Measurements from ENCODE around the gene INKA2. TPM values are rescaled to one million over a fixed set of nuclear protein-coding genes. Genes with fewer than 3 reads are reported as not detected.

The INKA2 gene
- polyA plus RNA-seq, 1 experiment, result 2.7 TPM

- H3K9me3 ChIP-seq (ENCODE audit: control insufficient read depth, insufficient read depth, low read length), result no peaks in the 10 kb centered on the region
- TF ChIP-seq CTCF (IDR thresholded peaks at IDR 0.05; ENCODE audit: low read depth, low read length), result no peak
- CTCF ChIA-PET, result interaction anchor here (1.3 to 7.4 kb wide), 4 partner anchors 59 to 228 kb away, joined by 5 to 102 read pairs (median 45); no protein-coding TSS in a partner anchor
- POLR2A ChIA-PET, result no interaction called here
- no peak overlapping the region for H3K4me3 ChIP-seq (ENCODE audit: low read depth, low read length)
- H3K27me3 ChIP-seq (ENCODE audit: control insufficient read depth, insufficient read depth, low read length), result no peaks in the 10 kb centered on the region
- no peak for DNase-seq (ENCODE audit: low read depth, low spot score)
- no peak overlapping the region for H3K27ac ChIP-seq (ENCODE audit: low read depth, low read length)
Measured at GRCh38 chr1:111709986-111710385, 29.2 kb downstream of the INKA2 start.

- no peak overlapping the region for H3K4me3 ChIP-seq (ENCODE audit: low read depth, low read length)
- no peaks in the 10 kb centered on the region for H3K9me3 ChIP-seq (ENCODE audit: control insufficient read depth, insufficient read depth, low read length)
- DNase-seq (ENCODE audit: low read depth, low spot score), result no peak
- CTCF ChIA-PET, result interaction anchor here (0.6 to 2.4 kb wide), 4 partner anchors 39 to 226 kb away, joined by 3 to 10 read pairs (median 4); no protein-coding TSS in a partner anchor
- no peaks in the 10 kb centered on the region for H3K27me3 ChIP-seq (ENCODE audit: control insufficient read depth, insufficient read depth, low read length)
- POLR2A ChIA-PET, result no interaction called here
- no peak overlapping the region for H3K27ac ChIP-seq (ENCODE audit: low read depth, low read length)
- no peak for TF ChIP-seq CTCF (IDR thresholded peaks at IDR 0.05; ENCODE audit: low read depth, low read length)
Measured at GRCh38 chr1:111707906-111708305, 31.3 kb downstream of the INKA2 start.

- CTCF ChIA-PET, result interaction anchor here (0.7 to 2.4 kb wide), 5 partner anchors 9 to 225 kb away, joined by 3 to 10 read pairs (median 4); no protein-coding TSS in a partner anchor
- Histone ChIP-seq H3K9me3 (ENCODE audit: control insufficient read depth, insufficient read depth, low read length) (no peaks in the 10 kb centered on the region), H3K4me3 (ENCODE audit: low read depth, low read length) (no peak overlapping the region), H3K27ac (ENCODE audit: low read depth, low read length) (no peak overlapping the region), H3K27me3 (ENCODE audit: control insufficient read depth, insufficient read depth, low read length) (no peaks in the 10 kb centered on the region)
- TF ChIP-seq CTCF (IDR thresholded peaks at IDR 0.05; ENCODE audit: low read depth, low read length), result no peak
- POLR2A ChIA-PET, result interaction anchor here (0.7 kb wide), 1 partner anchor 225 kb away, joined by 3 read pairs; no protein-coding TSS in a partner anchor
- no peak for DNase-seq (ENCODE audit: low read depth, low spot score)
Measured at GRCh38 chr1:111706921-111707320, 32.3 kb downstream of the INKA2 start.

- POLR2A ChIA-PET, result no interaction called here
- peak; percentile 15 for DNase-seq (ENCODE audit: low read depth, low spot score)
Measured at GRCh38 chr1:111705841-111706240, 33.4 kb downstream of the INKA2 start.

More at GRCh38 chr1:111705841-111706240, 33.4 kb downstream of the INKA2 start:
- Histone ChIP-seq H3K9me3 (ENCODE audit: control insufficient read depth, insufficient read depth, low read length) (no peaks in the 10 kb centered on the region), H3K27ac (ENCODE audit: low read depth, low read length) (peak overlapping the region; percentile 47), H3K4me3 (ENCODE audit: low read depth, low read length) (no peak overlapping the region), H3K27me3 (ENCODE audit: control insufficient read depth, insufficient read depth, low read length) (no peaks in the 10 kb centered on the region)
- no peak for TF ChIP-seq CTCF (IDR thresholded peaks at IDR 0.05; ENCODE audit: low read depth, low read length)
- CTCF ChIA-PET, result interaction anchor here (1.7 to 9.5 kb wide), 4 partner anchors 9 to 198 kb away, joined by 7 to 63 read pairs (median 9); no protein-coding TSS in a partner anchor
